Hypothalamus (tissue), 51 donors: Measurements from ENCODE around the gene KCNMA1.

Experiments used
- DNase-seq, 51 donors: peaks; one replicate each; lab custom pipeline; 2025; lab: John Stamatoyannopoulos, UW

Gene KCNMA1

GRCh38 chr10:77635402-77636227, 2.0 kb downstream of the KCNMA1 start:
- DNase-seq, result peak in 1 of 51 donors; percentile 36

GRCh38 chr10:77634939-77635338, 2.7 kb downstream of the KCNMA1 start:
- no peak for DNase-seq

GRCh38 chr10:77633376-77633775, 4.2 kb downstream of the KCNMA1 start:
- no peak for DNase-seq

GRCh38 chr10:77631241-77631640, 6.4 kb downstream of the KCNMA1 start:
- peak in 29 of 51 donors; percentile 18 to 83 (median 55) for DNase-seq

GRCh38 chr10:77630507-77630848, 7.1 kb downstream of the KCNMA1 start:
- no peak for DNase-seq

- no peak for DNase-seq
Observed at GRCh38 chr10:77629775-77630506, 7.7 kb downstream of the KCNMA1 start.

GRCh38 chr10:77628906-77629730, 8.5 kb downstream of the KCNMA1 start:
- no peak for DNase-seq

GRCh38 chr10:77626266-77626935, 11.2 kb downstream of the KCNMA1 start:
- no peak for DNase-seq

GRCh38 chr10:77625379-77625778, 12.2 kb downstream of the KCNMA1 start:
- DNase-seq, result no peak

GRCh38 chr10:77622889-77623291, 14.7 kb downstream of the KCNMA1 start:
- DNase-seq, result no peak

GRCh38 chr10:77620731-77621130, 16.9 kb downstream of the KCNMA1 start:
- no peak for DNase-seq

GRCh38 chr10:77619964-77620703, 17.5 kb downstream of the KCNMA1 start:
- DNase-seq, result no peak

- no peak for DNase-seq
Observed at GRCh38 chr10:77618117-77618516, 19.5 kb downstream of the KCNMA1 start.

- DNase-seq, result no peak
Observed at GRCh38 chr10:77616766-77617165, 20.8 kb downstream of the KCNMA1 start.

GRCh38 chr10:77614778-77615625, 22.6 kb downstream of the KCNMA1 start:
- DNase-seq, result no peak

GRCh38 chr10:77613476-77614130, 24.0 kb downstream of the KCNMA1 start:
- DNase-seq, result peak in 10 of 51 donors; percentile 13 to 40 (median 31)

- DNase-seq, result no peak
Observed at GRCh38 chr10:77611670-77612069, 25.9 kb downstream of the KCNMA1 start.

- DNase-seq, result no peak
Observed at GRCh38 chr10:77611221-77611620, 26.4 kb downstream of the KCNMA1 start.
